GM21737 (cell line): Measurements from ENCODE around the gene LSM5.

Source experiments
- ATAC-seq: cut with Tn5 transposase; IDR thresholded peaks from one replicate; pipeline ENCODE4 v1.9.1; 2021; ENCODE audit warnings: mild to moderate bottlenecking, moderate library complexity; ENCODE audit not compliant: unreplicated experiment

The LSM5 gene

GRCh38 chr7:32490127-32490796 is at the start of gene LSM5:
Gene LSM5, minus strand, starts transcription at chr7:32490380. Its CDS starts 15 bp downstream, at chr7:32490365.
- ATAC-seq = peak; percentile 77

GRCh38 chr7:32539366-32539765 is 49.2 kb upstream of the LSM5 start:
- no peak for ATAC-seq

- ATAC-seq = no peak
Measured at GRCh38 chr7:32537760-32538159, 47.6 kb upstream of the LSM5 start.

GRCh38 chr7:32536585-32536984 is 46.4 kb upstream of the LSM5 start:
- no peak for ATAC-seq

- ATAC-seq = no peak
Measured at GRCh38 chr7:32536016-32536415, 45.8 kb upstream of the LSM5 start.

- ATAC-seq = no peak
Measured at GRCh38 chr7:32535162-32535702, 45.1 kb upstream of the LSM5 start.

- no peak for ATAC-seq
Measured at GRCh38 chr7:32533276-32534029, 43.3 kb upstream of the LSM5 start.

GRCh38 chr7:32532716-32533115 is 42.5 kb upstream of the LSM5 start:
- ATAC-seq = no peak

- ATAC-seq = no peak
Measured at GRCh38 chr7:32532086-32532485, 41.9 kb upstream of the LSM5 start.

- no peak for ATAC-seq
Measured at GRCh38 chr7:32531402-32531801, 41.2 kb upstream of the LSM5 start.

- ATAC-seq = no peak
Measured at GRCh38 chr7:32525839-32526238, 35.7 kb upstream of the LSM5 start.

- no peak for ATAC-seq
Measured at GRCh38 chr7:32524631-32525030, 34.5 kb upstream of the LSM5 start.

- ATAC-seq = no peak
Measured at GRCh38 chr7:32522746-32523530, 32.8 kb upstream of the LSM5 start.

- ATAC-seq = no peak
Measured at GRCh38 chr7:32519763-32520162, 29.6 kb upstream of the LSM5 start.

GRCh38 chr7:32518534-32519140 is 28.5 kb upstream of the LSM5 start:
- ATAC-seq = no peak

GRCh38 chr7:32516551-32517100 is 26.4 kb upstream of the LSM5 start:
- no peak for ATAC-seq

- peak; percentile 80 for ATAC-seq
Measured at GRCh38 chr7:32515890-32516550, 25.8 kb upstream of the LSM5 start.

GRCh38 chr7:32513210-32513609 is 23.0 kb upstream of the LSM5 start:
- no peak for ATAC-seq

- no peak for ATAC-seq
Measured at GRCh38 chr7:32511791-32512190, 21.6 kb upstream of the LSM5 start.

- ATAC-seq = no peak
Measured at GRCh38 chr7:32507414-32507813, 17.2 kb upstream of the LSM5 start.
